DND-41 (cell line): ENCODE data around the gene PTPRK.

Experiments used
- CTCF ChIP-seq: IDR thresholded peaks from 2 replicates; pipeline ENCODE4 v1.5.1; 2012; ENCODE audit warnings: borderline replicate concordance, low read length, moderate library complexity, mild to moderate bottlenecking; ENCODE audit not compliant: poor library complexity, severe bottlenecking; ENCODE audit errors: extremely low read depth
- EZH2 ChIP-seq: IDR thresholded peaks from 3 replicates; pipeline ENCODE4 v1.6.1; 2012; ENCODE audit warnings: borderline replicate concordance, low read depth, mild to moderate bottlenecking, moderate library complexity, low read length, inconsistent platforms; ENCODE audit not compliant: severe bottlenecking

GRCh38 chr6:128070406-128070805 is 450.0 kb downstream of the PTPRK start:
- TF ChIP-seq CTCF: no peak
- no peak for TF ChIP-seq EZH2
